ENCODE data around the gene MAP3K14. TPM values are rescaled to one million over a fixed set of nuclear protein-coding genes. Genes with fewer than 3 reads are reported as not detected.

Gene MAP3K14
- total RNA-seq, 1 experiment from 2014 or later: 16.4 TPM

GRCh38 chr17:45313996-45314740 is 2.7 kb downstream of the MAP3K14 start:
- no peaks in the 10 kb centered on the region for H3K9me2 ChIP-seq (ENCODE audit: insufficient read depth)
- CTCF ChIA-PET: no interaction called here
- BruUV-seq (replicated peaks): no TSS peak
- H2AFZ ChIP-seq (ENCODE audit: low read depth, low read length, poor library complexity, severe bottlenecking): no peak overlapping the region
- peak overlapping the region; percentile 37 for H3K27ac ChIP-seq (ENCODE audit: low read depth, low read length)
- no peak for ATAC-seq
- peak overlapping the region; percentile 93 for H3K9ac ChIP-seq (ENCODE audit: low read length)
- peaks cover 71 to 86% of the 10 kb centered on the region in 2 experiments for H3K4me1 ChIP-seq (ENCODE audit: control insufficient read depth in 1 of 2, insufficient read depth in 2 of 2, low read length in 2 of 2)
- H3K9me3 ChIP-seq (ENCODE audit: control insufficient read depth in 1 of 2, insufficient read depth in 1 of 2, low read depth in 1 of 2, low read length in 2 of 2): no peaks in the 10 kb centered on the region
- intact Hi-C loops (cut with micrococcal nuclease): no loop called here
- H3K79me2 ChIP-seq (ENCODE audit: insufficient read depth, low read length): peaks cover 75% of the 10 kb centered on the region
- peaks cover 0 to 35% of the 10 kb centered on the region in 2 experiments; a peak in 3 of 4 replicates for H3K36me3 ChIP-seq (ENCODE audit: control insufficient read depth in 1 of 2, insufficient read depth in 2 of 2, low read length in 2 of 2)
- POLR2A ChIA-PET: interaction anchor here (0.6 kb wide), 1 partner anchor 23 kb away, joined by 4 read pairs; no protein-coding TSS in a partner anchor
- TF ChIP-seq REST (IDR thresholded peaks at IDR 0.05; ENCODE audit: low read depth): no peak
- TF ChIP-seq ZFX (IDR thresholded peaks at IDR 0.05): no peak
- TF ChIP-seq TCF7L2 (IDR thresholded peaks at IDR 0.05; ENCODE audit: borderline replicate concordance, extremely low read depth, insufficient read depth, insufficient read length): no peak
- TF ChIP-seq CEBPB (IDR thresholded peaks at IDR 0.05; ENCODE audit: low read depth): no peak
- no peak for TF ChIP-seq POLR2A (IDR thresholded peaks at IDR 0.05; ENCODE audit: borderline replicate concordance, extremely low read depth, insufficient read depth, insufficient read length)
- no peak for TF ChIP-seq EZH2 (IDR thresholded peaks at IDR 0.05)
- TF ChIP-seq ZNF274 (IDR thresholded peaks at IDR 0.05; ENCODE audit: low read depth, low read length): no peak
- TF ChIP-seq CBX3 (IDR thresholded peaks at IDR 0.05; ENCODE audit: low read depth): no peak
- TF ChIP-seq RAD21 (IDR thresholded peaks at IDR 0.05; ENCODE audit: low read depth): no peak
- no peak for TF ChIP-seq FOSL1 (IDR thresholded peaks at IDR 0.05; ENCODE audit: low read depth)
- TF ChIP-seq SIN3A (IDR thresholded peaks at IDR 0.05; ENCODE audit: low read depth): no peak
- no peak for TF ChIP-seq ELF1 (IDR thresholded peaks at IDR 0.05; ENCODE audit: borderline replicate concordance, low read depth)
- no peak for TF ChIP-seq YY1 (IDR thresholded peaks at IDR 0.05; ENCODE audit: extremely low read depth, insufficient replicate concordance, low read depth, low read length)
- H4K20me1 ChIP-seq (ENCODE audit: insufficient read depth): peaks cover 27% of the 10 kb centered on the region; the same call in 1 of the 2 replicates
- H3K4me2 ChIP-seq (ENCODE audit: low read length): peak overlapping the region; percentile 89
- H3K4me3 ChIP-seq (replicated peaks in 1 of 2; ENCODE audit: low read depth in 1 of 2, low read length in 2 of 2): no peak overlapping the region
- DNase-seq (ENCODE audit: low read depth, low spot score): no peak
- RAD21 ChIA-PET (ENCODE audit: low non-redundant PET in 1 of 2, low total read pairs in 2 of 2, uncharacterized antibody in 2 of 2, unreplicated experiment in 2 of 2): interaction anchor here in 1 of 2 experiments (0.8 kb wide), 1 partner anchor 141 kb away, joined by 4 read pairs; no protein-coding TSS in a partner anchor
- no peaks in the 10 kb centered on the region for H3K27me3 ChIP-seq (ENCODE audit: insufficient read depth, low read length)

All from HCT116 (cell line).